Fibroblast of lung (primary cell): ENCODE data around the gene SNRPA1. TPM values are rescaled to one million over a fixed set of nuclear protein-coding genes. Genes with fewer than 3 reads are reported as not detected.

Experiments used
- DNase-seq, 2 donors: peaks; one replicate each; pipeline versions ENCODE4 v3.0.0 to v3.0.0-alpha.2; 2010; ENCODE audit warnings: low read depth in 2 of 2
- H2AFZ ChIP-seq: 2 replicates; pipeline ENCODE4 v1.5.1; 2012; ENCODE audit warnings: low read length, control low read depth, inconsistent platforms
- H3K27ac ChIP-seq: 2 replicates; pipeline ENCODE4 v1.5.1; 2011; ENCODE audit warnings: low read length, control low read depth; ENCODE audit not compliant: insufficient read depth
- H3K27me3 ChIP-seq: 2 replicates; pipeline ENCODE4 v1.5.1; 2011; ENCODE audit warnings: mild to moderate bottlenecking, low read length; ENCODE audit not compliant: control insufficient read depth, insufficient read depth
- H3K36me3 ChIP-seq: 2 replicates; pipeline ENCODE4 v1.5.1; 2011; ENCODE audit warnings: low read length; ENCODE audit not compliant: control insufficient read depth, insufficient read depth
- H3K4me1 ChIP-seq: 2 replicates; pipeline ENCODE4 v1.5.1; 2011; ENCODE audit warnings: low read length; ENCODE audit not compliant: control insufficient read depth, insufficient read depth; ENCODE audit errors: extremely low read depth
- H3K4me2 ChIP-seq: 2 replicates; pipeline ENCODE4 v1.5.1; 2011; ENCODE audit warnings: low read length, control low read depth; ENCODE audit not compliant: insufficient read depth; ENCODE audit errors: extremely low read depth
- H3K4me3 ChIP-seq, 4 experiments: fragments of 200-600 bp in 1 of 4; sonication (generic) in 1 of 4; replicated peaks in 1 of 4; 2 replicates each; pipeline ENCODE4 v1.5.1; 2011 to 2016; ENCODE audit warnings: low read length in 4 of 4, low read depth in 3 of 4, mild to moderate bottlenecking in 3 of 4, control low read depth in 2 of 4, inconsistent platforms in 1 of 4, mixed read lengths in 1 of 4; ENCODE audit not compliant: insufficient read depth in 1 of 4; ENCODE audit errors: control extremely low read depth in 1 of 4
- H3K79me2 ChIP-seq: 2 replicates; pipeline ENCODE4 v1.5.1; 2012; ENCODE audit warnings: mild to moderate bottlenecking, low read length, inconsistent platforms; ENCODE audit not compliant: control insufficient read depth, insufficient read depth
- H3K9ac ChIP-seq: 2 replicates; pipeline ENCODE4 v1.5.1; 2011; ENCODE audit warnings: mild to moderate bottlenecking, low read length, control low read depth; ENCODE audit not compliant: insufficient read depth
- H3K9me3 ChIP-seq: 2 replicates; pipeline ENCODE4 v1.5.1; 2012; ENCODE audit warnings: low read depth, low read length; ENCODE audit not compliant: control insufficient read depth, insufficient read depth
- H4K20me1 ChIP-seq: 2 replicates; pipeline ENCODE4 v1.5.1; 2011; ENCODE audit warnings: low read length; ENCODE audit not compliant: control insufficient read depth, insufficient read depth; ENCODE audit errors: extremely low read depth
- CTCF ChIP-seq, 2 donors: IDR thresholded peaks in 1 of 2; conservative IDR thresholded peaks in 1 of 2; 1 replicate in 1 of 2; 2 replicates in 1 of 2; pipeline ENCODE4 v1.5.1; 2011 to 2012; ENCODE audit warnings: low read length in 2 of 2, control low read depth in 1 of 2, inconsistent platforms in 1 of 2, low read depth in 1 of 2, mild to moderate bottlenecking in 1 of 2
- EZH2 ChIP-seq: IDR thresholded peaks from 2 replicates; pipeline ENCODE4 v1.5.1; 2012; ENCODE audit warnings: low read length, control low read depth, mild to moderate bottlenecking; ENCODE audit errors: missing control alignments
- polyA plus RNA-seq, 2 donors: library from polyadenylated mRNA; depleted of rRNA in 1 of 2; stranded (reverse) in 1 of 2; unstranded in 1 of 2; fragments of >200 nt; gene quantifications; 2 replicates each; pipeline ENCODE4 v1.2.1, GENCODE V29; 2011 to 2012; ENCODE audit warnings: missing spikeins in 1 of 2
- total RNA-seq: library from RNA; depleted of rRNA; stranded (reverse); fragments of >200 nt; gene quantifications from 2 replicates; pipeline ENCODE4 v1.2.1, GENCODE V29; 2014

SNRPA1 gene
- total and polyA plus RNA-seq, 2 donors (not counting 1 experiment from before 2014, with no cell fraction given), result 12.9 to 90.3 TPM

- peak overlapping the region; percentile 0 for H3K27ac ChIP-seq
- peaks cover 92% of the 10 kb centered on the region for H3K79me2 ChIP-seq
- H2AFZ ChIP-seq, result no peak overlapping the region
- no peak overlapping the region for H3K9ac ChIP-seq
- no peak for DNase-seq
- H3K4me3 ChIP-seq, result peak overlapping the region in 1 of 4 experiments; percentile 32
- H3K4me1 ChIP-seq, result peaks cover 28% of the 10 kb centered on the region
- no peaks in the 10 kb centered on the region for H3K9me3 ChIP-seq
- peaks cover 2% of the 10 kb centered on the region for H3K36me3 ChIP-seq
- peak overlapping the region; percentile 60 for H3K4me2 ChIP-seq
- no peaks in the 10 kb centered on the region for H3K27me3 ChIP-seq
- TF ChIP-seq CTCF (conservative IDR thresholded peaks at IDR 0.05 in 1 of 2, IDR thresholded peaks at IDR 0.05 in 1 of 2; ENCODE audit: low read depth in 1 of 2, low read length in 2 of 2), result no peak
- TF ChIP-seq EZH2, result no peak
- H4K20me1 ChIP-seq, result no peaks in the 10 kb centered on the region
Measured at GRCh38 chr15:101246824-101247745, 48.0 kb downstream of the SNRPA1 start.

GRCh38 chr15:101246391-101246790 is 48.7 kb downstream of the SNRPA1 start:
- Histone ChIP-seq H3K9me3 (no peaks in the 10 kb centered on the region), H3K4me3 (peak overlapping the region in 1 of 4 experiments; percentile 25), H3K9ac (no peak overlapping the region), H3K4me2 (peak overlapping the region; percentile 37), H3K79me2 (peaks cover 98% of the 10 kb centered on the region), H3K4me1 (peaks cover 28% of the 10 kb centered on the region), H4K20me1 (no peaks in the 10 kb centered on the region), H3K27me3 (no peaks in the 10 kb centered on the region), H2AFZ (no peak overlapping the region), H3K27ac (no peak overlapping the region), H3K36me3 (peaks cover 2% of the 10 kb centered on the region)
- TF ChIP-seq EZH2 (no peak), CTCF (conservative IDR thresholded peaks at IDR 0.05 in 1 of 2, IDR thresholded peaks at IDR 0.05 in 1 of 2; ENCODE audit: low read depth in 1 of 2, low read length in 2 of 2) (no peak)
- no peak for DNase-seq

GRCh38 chr15:101244889-101245668 is 50.0 kb downstream of the SNRPA1 start:
- Histone ChIP-seq H3K9ac (no peak overlapping the region), H3K9me3 (no peaks in the 10 kb centered on the region), H3K4me3 (peak overlapping the region in 2 of 4 experiments; percentile 1 to 12), H3K4me1 (peaks cover 36% of the 10 kb centered on the region), H3K36me3 (peaks cover 2% of the 10 kb centered on the region), H3K27me3 (no peaks in the 10 kb centered on the region), H3K27ac (peak overlapping the region; percentile 46), H3K4me2 (peak overlapping the region; percentile 73), H3K79me2 (peaks cover 99% of the 10 kb centered on the region), H2AFZ (no peak overlapping the region), H4K20me1 (no peaks in the 10 kb centered on the region)
- no peak for DNase-seq
- no peak for TF ChIP-seq EZH2
- TF ChIP-seq CTCF (conservative IDR thresholded peaks at IDR 0.05 in 1 of 2, IDR thresholded peaks at IDR 0.05 in 1 of 2; ENCODE audit: low read depth in 1 of 2, low read length in 2 of 2), result no peak
